Measurements from ENCODE around the gene SUSD3.
"Not testable (repeated sequence)": the region's sequence is repeated elsewhere in the genome, so short reads cannot be mapped to it uniquely, and the experiment has no call there.

The SUSD3 gene

DNA sequence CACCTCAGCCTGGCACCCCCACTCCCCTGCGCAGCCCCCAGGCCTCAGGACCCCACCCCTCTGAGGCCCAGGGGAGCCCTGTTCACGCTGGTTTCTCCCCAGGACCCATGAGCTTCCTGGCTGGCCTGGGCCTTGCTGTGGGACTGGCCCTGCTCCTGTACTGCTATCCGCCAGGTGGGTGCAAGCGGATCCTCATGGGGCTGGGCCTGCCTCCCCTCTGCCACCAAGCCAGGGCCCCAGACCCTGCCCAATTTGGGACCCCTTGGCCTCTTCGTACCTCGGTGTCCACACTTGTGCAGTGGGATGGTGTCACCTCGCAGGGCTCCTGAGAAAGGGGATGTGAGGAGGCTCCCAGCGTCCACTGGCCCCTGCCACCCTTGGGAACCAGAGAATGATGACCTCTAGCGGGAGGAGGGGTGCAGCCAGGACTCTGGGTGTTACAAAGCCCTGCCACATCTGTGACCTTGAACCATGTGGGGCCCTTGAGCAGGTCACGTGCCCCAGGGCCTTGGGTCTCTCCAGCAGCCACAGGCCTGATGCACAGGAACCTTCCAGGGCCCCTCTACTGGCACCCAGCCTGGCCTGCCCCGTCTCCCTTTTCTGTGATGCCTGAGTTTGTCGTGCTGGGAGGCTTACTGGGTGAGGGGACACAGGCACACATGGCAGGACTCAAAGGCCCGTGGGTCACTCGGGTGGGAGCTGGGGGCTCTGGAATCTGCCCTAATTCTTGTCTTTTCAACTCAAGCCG lies 53.8 kb downstream of the SUSD3 start:
- no peak for DNase-seq (ENCODE audit: low read depth)

DNA sequence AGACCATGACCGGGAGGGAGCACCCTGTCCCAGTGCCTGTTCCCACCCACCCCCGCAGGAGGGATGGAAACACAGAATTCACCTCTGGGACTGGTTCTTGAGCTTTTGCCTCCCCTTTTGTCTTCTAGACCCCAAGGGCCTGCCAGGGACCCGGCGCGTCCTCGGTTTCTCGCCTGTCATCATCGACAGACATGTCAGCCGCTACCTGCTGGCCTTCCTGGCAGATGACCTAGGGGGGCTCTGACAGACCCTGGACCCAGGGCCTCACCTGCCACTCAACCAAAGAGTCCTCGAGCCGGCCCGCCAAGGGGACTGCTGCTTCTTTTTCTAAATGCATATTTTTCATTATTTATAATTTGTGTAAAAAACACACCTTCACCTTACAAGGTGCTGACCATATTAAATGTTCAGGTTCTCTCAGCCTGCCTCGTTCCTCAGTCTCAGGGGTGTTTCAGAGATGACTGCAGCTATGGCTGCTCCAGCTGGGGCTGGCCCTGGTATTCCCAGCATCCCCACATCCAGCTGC lies 54.4 kb downstream of the SUSD3 start:
- no peak for DNase-seq (ENCODE audit: low read depth)

DNA sequence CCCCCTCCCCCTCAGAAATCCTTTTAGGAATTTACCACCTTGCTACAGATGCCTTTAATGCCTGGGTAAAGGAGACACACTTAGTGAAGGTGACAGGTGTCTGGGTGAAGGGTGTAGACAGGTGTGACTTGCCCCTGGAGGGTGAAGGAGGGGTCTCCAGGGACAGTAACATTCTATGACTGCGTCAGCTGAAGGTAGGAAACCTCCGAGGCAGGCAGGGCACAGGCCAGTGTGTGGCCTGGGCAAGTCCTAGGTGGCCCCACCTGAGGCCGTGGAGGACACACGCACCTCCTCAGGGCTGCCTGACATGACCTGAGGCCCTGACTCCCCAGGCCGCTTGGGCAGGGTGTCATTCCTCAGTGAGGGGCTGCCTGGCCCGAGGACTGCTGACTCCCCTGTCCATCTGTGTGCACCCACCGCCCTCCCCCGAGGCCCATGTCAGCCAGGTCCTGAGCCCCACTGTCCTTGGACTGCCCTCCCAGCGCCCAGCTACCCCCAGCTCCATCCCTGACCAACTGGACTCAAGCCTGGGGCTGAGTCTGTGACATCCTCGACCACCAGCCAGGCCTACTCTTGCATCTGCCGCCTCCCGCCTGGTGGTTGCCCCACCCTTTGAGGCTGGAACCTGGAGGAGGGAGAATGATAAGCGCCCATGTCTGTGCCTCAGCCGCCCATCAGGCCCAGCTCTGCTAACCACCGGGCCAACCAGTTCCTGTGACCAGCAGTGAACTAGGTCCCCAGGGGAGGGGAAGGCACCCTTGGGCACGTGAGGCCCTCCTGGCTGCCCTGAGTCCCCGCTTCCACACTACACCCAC lies 55.9 kb downstream of the SUSD3 start:
- DNase-seq (ENCODE audit: low read depth): no peak

DNA sequence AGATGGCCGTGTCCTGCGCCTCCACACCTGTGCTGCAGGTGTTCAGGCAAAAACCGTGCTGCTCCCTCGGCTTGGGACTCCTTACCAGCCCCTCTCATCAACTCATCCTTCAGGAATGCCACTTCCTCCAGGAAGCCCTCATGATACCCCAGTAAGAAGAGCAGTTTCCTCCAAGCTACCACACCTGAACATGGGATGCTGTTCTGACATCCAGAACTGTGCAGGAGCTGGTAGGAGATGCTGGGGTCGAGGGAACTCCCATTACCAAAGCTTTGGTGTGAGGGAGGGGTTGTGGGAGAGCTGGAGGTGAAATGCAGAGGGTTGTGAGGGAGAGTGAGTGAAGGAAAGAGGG lies 56.5 kb downstream of the SUSD3 start:
- DNase-seq (ENCODE audit: low read depth): no peak

DNA sequence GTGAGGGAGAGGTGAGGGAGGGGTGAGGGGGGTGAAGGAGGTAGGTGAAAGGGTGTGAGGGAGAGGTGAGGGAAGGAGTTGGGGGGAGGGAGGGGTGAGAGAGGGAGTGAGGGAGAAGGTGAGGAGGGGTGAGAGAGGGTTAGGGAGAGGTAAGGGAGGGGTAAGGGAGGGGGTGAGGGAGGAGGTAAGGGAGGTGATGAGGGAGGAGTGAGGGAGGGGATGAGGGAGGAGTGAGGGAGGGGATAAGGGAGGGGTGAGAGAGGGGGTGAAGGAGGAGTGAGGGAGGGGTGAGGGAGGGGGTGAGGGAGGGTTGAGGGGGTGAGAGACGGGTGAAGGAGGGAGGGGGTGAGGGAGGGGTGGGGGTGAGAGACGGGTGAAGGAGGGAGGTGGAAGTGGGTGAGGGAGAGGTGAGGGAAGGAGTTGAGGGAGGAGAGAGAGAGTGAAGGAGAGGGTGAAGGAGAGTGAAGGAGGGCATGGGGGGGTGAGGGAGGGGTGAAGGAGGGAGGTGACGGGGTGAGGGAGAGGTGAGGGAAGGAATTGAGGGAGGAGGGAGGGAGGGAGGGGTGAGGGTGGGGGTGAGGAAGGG lies 57.1 kb downstream of the SUSD3 start:
- no peak for DNase-seq (ENCODE audit: low read depth)

DNA sequence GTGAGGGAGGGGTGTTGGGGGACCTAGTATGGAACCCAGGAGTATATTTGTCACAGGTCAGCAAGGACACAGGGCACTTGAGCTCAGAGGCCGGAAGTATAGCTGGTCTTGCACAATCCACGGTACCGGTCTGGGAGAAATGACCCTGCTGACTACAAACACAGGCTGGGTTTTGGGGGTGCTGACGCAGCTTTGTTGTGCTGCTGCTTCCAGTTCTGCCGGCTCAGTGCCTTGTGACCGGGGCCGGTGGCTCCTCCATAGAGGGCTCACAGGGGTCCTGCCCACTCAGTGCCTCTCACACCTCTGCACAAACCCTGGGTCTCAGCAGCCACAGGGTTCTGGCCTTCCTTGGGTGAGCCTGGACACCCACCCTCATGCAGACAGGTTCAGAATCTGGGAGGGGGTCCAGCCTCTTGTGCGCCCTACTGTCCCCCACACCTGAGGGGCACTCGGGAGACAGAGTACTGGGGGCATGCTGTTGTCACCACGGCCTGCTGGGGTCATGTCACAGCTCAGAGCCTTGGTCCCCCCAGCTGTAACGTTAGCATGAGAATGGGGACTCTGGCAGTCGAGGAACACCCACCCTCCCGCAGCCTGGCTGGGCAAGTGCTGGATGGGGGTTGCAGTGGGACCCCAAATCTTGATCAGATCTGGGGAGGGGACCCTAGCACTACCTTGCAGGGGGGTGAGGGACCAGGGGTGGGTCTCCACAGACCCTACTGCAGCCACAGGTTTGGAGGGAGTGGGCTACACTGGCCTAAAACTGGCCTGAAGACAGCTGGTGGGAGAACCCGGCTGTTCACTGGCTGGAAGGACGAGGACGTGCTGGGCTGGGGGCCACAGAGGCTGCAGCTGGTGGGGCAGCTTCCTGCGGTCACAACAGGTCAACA lies 57.8 kb downstream of the SUSD3 start:
- peak; percentile 74 for DNase-seq (ENCODE audit: low read depth)

DNA sequence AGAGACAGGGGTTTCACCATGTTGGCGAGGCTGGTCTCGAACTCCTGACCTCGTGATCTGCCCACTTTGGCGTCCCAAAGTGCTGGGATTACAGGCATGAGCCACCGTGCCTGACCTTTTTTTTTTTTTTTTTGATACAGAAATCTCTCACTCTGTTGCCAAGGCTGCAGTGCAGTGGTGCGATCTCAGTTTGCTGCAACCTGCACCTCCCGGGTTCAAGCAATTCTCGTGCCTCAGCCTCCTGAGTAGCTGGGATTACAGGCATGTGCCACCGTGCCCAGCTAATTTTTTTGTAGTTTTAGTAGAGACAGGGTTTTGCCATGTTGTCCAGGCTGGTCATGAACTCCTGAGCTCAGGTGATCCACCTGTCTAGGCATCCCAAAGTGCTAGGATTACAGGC lies 59.0 kb downstream of the SUSD3 start:
- not testable (repeated sequence) for DNase-seq (ENCODE audit: low read depth)

DNA sequence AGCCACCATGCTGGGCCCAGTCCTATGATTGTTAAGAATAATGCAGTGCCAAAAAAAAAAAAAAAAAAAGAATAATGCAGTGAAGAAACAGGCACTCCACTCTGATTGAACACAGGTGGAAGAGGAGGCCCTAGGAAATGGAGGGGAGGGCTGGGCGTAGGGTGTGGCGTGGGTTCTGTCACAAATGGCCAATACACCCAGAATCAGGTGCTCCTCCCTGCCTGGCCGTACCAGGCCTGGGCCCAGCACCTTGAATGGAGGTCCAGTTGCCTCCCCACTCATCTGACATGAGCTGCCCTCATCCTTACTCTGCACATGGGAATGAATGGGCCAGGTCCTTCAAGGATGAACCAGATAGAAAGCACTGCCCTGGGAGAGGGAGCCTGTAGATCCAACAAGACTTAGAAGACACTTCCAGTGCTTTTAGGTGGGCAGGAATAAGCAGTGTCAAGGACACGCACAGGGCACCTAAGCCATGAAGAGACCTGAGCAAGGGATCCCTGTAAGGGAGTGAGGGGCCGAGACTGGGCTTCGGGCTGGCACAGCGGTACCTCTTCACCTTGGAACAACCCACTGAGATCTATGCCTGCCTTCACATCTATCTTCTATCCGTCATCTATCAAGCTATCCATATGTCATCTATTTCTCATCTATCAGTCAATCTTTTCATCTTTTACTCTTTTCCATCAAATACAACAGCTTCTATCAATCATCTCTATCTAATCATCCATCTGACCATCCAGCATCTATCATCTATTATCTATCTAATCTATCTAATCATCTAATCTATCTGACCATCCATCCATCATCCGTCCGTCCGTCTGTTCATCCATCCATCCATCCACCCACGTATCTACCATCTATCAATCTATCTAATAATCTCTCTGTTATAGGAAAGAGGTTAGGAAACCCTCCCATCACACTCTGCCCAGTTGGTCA lies 59.7 kb downstream of the SUSD3 start:
- no peak for DNase-seq (ENCODE audit: low read depth)

DNA sequence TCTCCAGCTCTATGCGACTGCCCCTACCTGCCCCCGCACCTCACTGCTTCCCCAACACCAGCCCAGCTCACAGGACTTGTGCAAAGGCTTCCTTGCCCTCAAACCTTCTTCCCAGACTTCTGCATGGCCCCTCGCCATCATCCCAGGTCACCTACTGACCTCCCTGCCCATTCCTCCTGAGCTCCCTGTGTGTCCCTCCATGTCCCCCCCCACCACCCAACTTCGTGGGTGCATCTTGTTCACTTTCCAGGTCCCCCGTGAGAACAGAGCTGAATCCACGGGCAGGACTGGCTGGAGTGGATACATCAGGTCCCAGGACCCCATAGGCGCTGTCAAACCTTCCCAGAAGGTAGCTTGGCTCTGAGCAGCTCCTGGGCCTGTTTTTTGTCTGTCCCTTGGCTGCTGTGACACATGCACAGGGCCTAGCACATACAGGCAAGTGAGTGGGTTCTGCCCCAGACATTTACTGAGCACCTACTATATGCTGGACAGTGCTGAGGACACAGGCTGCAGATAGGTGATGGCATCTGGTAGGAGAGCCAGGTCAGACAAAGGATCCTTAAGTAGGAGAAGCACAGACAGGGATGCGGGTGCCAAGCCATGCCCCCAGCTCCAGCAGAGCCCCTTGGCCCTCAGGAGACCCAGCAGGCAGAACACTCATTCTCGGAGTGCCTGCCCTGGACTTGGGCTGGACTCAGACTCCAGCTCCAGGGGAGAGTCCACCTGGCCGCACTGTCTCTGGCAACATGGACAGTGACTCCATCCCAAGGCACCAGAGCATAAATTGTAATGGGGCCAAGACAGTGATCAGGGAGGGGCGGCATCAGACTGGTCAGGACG lies 60.6 kb downstream of the SUSD3 start:
- DNase-seq (ENCODE audit: low read depth): no peak

DNA sequence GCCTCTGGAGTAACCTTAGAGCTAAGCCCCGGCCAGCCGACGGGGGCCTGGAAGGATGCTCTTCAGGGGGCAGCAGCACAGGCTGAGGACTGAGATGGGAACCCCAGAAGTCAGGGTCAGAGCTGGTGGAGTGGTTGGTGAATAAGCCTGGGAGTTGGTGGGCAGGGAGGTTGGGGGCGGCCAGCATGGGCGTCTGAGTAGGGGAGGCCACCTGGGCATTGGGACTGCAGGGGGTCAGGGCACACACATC lies 61.1 kb downstream of the SUSD3 start:
- DNase-seq (ENCODE audit: low read depth): no peak

DNA sequence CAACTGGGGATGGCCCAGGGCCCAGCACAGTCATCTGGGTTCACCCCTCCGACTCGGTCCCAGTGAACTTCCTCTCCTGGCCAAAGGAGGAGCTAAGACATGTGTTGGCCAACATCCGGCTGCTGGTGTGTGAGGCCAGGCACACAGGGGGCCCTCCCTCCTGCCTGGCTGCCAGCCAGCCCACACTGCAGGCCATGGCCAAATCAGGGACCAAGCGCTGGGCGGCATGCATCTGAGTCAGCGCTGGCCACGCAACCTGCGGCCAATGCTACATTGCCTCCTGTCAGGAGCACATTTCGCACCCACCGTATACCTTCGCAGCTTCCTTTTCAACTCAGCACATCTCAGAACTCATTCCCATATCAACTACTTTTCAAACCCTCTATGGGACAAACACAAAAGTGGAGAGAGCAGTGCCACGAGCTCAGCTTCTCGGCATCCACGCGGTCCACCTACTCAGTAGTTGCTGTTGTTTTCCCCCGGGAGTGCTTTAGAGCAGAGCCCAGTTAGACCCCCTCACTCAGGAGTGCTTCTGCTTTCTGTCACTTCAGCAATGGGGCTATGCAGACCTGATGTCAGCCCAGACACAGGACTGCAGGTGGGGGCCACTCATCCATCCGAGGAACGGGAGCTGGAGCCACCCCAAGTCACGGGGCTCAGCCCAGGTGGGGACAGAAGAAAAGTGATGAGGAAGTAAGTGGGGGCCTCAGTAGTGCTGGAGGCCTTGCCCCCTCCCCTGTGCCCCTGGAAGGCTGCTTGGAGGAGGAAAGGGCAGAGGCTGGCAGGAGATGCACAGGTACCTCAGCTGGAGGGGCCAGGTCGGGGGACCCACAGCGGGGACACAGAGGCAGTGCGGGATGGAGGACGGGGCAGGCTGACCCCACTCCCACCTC lies 61.7 kb downstream of the SUSD3 start:
- DNase-seq (ENCODE audit: low read depth): peak; percentile 87

DNA sequence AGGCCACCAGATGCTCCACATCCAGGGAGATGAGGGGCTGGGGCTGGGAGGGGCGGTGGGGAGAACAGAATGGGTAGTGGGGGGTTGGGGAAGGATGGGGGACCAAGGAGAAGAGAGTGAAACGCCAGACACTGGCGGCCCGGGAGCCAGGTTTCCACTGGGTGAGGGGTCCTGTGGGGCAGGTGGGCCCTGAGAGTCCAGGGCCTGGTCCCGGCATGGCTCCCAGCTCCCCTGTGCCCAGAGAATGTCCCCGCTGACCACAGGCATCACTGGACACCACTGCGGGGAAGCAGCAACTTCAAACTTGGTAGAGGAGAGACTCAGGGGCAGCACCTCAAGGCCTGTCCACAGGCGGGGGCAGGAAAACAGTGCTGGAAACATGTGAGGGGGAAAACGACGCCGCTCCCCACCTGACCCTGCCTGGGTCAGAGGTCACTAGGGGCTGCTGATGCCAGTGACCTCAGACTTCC lies 62.4 kb downstream of the SUSD3 start:
- DNase-seq (ENCODE audit: low read depth): no peak

DNA sequence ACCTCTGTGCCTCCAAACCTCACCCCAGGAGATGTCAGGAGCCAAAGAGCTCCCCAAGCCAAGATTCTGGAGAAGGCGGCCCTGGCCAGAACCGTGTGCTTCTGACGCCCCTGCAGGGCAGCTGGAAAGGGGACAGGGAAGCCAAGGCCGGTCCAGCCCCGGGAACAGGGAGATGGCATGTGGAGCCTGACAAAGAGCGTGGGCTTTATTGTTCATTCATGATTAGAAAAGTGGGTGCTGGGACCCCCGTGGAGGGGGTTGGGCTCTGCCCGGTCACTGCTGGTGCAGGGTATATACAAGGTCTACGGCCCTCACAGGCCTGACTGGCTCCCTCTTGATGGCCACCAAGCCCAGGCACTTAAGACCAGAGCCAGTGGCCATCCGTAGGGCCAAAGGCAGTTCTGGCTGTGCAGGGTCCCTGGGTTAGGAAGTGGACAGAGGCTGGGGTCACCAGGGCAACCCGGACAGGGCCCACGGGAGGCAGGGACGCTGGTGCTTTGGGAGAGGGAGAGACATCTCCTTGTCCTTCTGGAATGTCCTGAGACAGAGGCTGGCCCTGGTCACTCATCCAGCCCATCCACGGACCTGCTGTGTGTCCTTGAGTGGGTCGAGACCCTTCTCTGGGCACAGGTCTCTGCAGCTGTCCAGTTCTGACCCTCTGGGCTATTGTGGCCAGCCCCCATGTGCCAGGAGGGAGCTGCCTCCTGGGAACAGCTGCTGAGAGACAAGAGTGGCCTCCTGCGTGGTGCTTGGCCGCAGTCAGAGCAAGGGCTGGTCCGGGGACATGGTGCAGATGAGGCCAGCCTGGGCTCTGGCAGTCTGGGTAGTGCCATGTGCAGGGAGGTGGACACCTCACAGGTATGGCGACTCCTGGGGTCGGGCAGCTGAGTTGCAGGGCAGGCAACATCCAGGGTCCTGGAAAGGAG lies 63.1 kb downstream of the SUSD3 start:
- no peak for DNase-seq (ENCODE audit: low read depth)

DNA sequence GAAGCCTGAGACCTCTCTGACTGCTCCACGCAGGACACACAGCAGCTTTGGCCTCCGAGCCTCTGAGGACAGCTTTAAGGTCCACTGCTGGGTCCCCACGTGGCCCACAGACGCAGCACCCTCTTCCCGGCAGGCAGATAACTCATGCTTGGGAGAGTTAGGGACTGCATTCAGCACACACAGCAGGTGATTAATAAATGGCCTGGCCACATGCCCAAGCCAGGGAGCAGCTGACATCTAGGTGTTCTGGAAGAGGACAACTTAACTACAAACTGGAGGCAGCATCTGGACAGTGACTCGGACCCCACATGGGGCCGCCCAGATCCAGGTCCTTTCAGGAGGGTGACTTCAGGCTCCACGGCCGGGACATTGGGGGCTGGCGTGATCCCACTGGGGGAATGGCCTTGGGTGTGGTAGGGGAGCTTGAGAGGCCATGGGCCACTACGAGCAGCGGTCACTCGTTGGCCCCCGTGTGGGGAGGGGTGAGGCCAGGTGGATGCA lies 64.3 kb downstream of the SUSD3 start:
- no peak for DNase-seq (ENCODE audit: low read depth)

DNA sequence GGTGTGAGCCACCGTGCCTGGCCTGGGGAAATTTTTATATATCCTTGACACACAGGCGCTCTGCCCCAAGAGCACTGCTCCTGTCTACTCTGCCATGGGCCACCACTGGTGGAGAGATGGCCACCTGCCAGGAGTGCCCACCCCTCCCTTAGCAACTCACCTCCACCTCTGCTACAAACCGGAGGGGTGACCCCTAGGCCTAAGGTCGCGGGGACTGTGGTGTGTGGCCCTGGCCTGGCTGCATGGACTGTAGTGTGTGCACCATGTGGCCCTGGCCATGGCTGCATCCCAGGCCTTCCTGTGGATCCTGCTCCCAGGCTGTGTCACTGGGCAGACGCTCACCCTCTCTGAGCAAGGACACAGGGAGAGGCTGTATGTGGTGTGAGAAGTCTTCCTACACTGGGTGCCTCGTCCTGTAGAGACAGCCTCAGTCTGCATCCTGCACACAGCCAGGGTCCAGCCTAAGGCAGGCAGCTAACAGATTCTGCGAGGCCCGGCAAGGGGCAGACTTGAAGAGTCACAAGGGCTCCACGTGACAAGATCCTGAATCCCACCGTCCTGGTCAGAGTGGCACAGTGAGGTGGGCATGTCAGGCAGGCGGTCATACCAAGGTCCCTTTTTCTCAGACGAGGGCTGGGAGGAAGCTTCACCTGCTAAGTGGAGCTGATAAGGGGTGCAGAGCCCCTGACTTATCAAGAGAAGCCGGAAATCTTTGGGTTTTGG lies 65.2 kb downstream of the SUSD3 start:
- no peak for DNase-seq (ENCODE audit: low read depth)

DNA sequence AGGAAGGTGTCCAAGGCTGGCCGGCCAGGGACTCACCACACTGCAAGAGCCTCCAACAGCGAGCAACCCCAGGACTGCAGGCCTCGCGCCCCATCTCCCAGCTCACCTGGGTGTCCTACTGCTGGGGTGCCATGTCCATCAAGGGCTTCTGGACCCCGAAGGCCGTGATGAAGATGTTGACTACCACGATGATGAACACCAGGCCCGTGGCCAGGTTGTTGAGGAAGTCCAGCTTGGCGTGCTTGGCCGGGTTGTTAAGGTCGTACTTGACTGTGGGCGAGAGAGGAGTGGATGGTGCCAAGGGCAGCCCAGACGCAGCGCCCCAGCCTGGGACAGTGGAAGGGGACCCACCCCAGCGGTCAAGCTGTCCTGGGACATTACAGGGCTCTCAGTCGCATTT lies 66.3 kb downstream of the SUSD3 start:
- no peak for DNase-seq (ENCODE audit: low read depth)

DNA sequence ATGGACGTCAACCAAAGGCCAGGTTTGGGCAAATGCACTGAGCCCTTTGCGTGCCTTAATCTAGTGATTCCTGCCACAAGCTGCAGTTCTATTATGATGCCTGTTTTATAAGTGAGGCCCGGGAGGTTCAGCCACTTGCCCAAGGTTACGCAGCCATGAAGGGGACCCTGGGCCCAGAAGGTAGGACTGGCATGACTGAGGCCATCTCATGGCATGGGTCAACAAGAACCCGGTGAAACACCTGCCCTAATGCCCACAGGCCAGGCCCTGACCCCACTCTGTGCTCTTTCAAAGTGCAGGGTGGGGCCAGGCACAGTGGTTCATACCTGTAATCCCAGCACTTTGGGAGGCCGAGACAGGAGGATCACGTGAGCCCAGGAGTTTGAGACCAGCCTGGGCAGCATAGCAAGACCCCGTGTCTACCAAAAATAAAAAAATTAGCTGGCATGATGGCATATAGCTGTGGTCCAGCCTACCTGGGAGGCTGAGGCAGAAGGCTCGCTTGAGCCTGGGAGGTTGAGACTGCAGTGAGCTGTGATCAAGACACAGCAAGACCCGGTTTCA lies 66.9 kb downstream of the SUSD3 start:
- DNase-seq (ENCODE audit: low read depth): no peak
